ENCODE results near the gene SETD7. TPM values are rescaled to one million over a fixed set of nuclear protein-coding genes. Genes with fewer than 3 reads are reported as not detected.

SETD7 gene
- total RNA-seq, 2 donors from 2014 or later, result 74.7 to 101 TPM

DNA sequence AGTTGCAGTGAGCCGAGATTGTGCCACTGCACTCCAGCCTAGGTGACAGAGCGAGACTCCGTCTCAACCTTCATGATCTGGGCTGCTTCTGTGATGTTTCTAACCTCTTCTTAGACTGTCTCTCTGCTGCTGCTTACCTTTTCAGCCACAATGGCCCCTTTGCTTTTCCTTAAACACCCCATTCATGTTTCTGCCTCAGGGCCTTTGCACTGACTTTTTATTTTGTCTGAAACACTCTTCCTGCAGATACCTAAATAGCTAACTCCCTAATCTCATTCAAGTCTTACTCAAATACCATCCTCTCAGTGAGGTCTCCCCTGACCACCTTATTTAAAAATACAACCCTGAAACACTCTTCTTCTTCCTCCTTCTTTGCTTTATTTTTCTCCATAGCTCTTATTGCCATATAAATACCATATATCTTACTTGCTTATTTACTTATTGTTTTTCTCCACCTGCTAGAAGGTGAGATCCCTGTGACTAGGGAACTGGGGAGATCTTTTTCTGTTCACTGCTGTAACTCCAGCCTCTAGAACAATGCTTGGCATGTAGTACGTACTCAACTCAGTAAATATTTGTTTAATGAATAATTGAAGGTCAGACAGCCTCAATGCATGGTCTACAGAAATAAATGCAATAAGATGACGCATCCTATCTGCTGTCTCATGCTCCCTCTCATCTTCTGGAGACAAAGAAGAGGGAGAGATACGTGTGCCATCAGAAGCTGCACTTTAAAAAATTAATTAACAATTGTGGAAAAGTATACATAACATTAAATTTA lies 43.8 kb upstream of the SETD7 start:
- H3K27ac ChIP-seq, result no peak overlapping the region
- ATAC-seq (ENCODE audit: insufficient number of reproducible peaks, low FRiP score, low read depth), result no peak
- DNase-seq (ENCODE audit: low spot score), result no peak
- no peaks in the 10 kb centered on the region for H3K9me3 ChIP-seq
- H3K4me3 ChIP-seq, result no peak overlapping the region
- no peaks in the 10 kb centered on the region for H3K4me1 ChIP-seq (ENCODE audit: control insufficient read depth in 1 of 2, low read depth in 2 of 2)
- H3K27me3 ChIP-seq (replicated peaks; ENCODE audit: insufficient read depth), result no peaks in the 10 kb centered on the region
- H3K36me3 ChIP-seq, result no peaks in the 10 kb centered on the region
- TF ChIP-seq, protein P1, sequence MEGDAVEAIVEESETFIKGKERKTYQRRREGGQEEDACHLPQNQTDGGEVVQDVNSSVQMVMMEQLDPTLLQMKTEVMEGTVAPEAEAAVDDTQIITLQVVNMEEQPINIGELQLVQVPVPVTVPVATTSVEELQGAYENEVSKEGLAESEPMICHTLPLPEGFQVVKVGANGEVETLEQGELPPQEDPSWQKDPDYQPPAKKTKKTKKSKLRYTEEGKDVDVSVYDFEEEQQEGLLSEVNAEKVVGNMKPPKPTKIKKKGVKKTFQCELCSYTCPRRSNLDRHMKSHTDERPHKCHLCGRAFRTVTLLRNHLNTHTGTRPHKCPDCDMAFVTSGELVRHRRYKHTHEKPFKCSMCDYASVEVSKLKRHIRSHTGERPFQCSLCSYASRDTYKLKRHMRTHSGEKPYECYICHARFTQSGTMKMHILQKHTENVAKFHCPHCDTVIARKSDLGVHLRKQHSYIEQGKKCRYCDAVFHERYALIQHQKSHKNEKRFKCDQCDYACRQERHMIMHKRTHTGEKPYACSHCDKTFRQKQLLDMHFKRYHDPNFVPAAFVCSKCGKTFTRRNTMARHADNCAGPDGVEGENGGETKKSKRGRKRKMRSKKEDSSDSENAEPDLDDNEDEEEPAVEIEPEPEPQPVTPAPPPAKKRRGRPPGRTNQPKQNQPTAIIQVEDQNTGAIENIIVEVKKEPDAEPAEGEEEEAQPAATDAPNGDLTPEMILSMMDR (IDR thresholded peaks at IDR 0.05), result no peak

- Histone ChIP-seq H3K4me1 (ENCODE audit: control insufficient read depth in 1 of 2, low read depth in 2 of 2) (no peaks in the 10 kb centered on the region), H3K9me3 (no peaks in the 10 kb centered on the region), H3K27ac (no peak overlapping the region), H3K27me3 (replicated peaks; ENCODE audit: insufficient read depth) (no peaks in the 10 kb centered on the region), H3K36me3 (no peaks in the 10 kb centered on the region), H3K4me3 (no peak overlapping the region)
- ATAC-seq (ENCODE audit: insufficient number of reproducible peaks, low FRiP score, low read depth) (no peak), DNase-seq (ENCODE audit: low spot score) (no peak)
- TF ChIP-seq, protein P1 (IDR thresholded peaks at IDR 0.05), result no peak
Measured at GRCh38 chr4:139599076-139599475, 43.1 kb upstream of the SETD7 start.

DNA sequence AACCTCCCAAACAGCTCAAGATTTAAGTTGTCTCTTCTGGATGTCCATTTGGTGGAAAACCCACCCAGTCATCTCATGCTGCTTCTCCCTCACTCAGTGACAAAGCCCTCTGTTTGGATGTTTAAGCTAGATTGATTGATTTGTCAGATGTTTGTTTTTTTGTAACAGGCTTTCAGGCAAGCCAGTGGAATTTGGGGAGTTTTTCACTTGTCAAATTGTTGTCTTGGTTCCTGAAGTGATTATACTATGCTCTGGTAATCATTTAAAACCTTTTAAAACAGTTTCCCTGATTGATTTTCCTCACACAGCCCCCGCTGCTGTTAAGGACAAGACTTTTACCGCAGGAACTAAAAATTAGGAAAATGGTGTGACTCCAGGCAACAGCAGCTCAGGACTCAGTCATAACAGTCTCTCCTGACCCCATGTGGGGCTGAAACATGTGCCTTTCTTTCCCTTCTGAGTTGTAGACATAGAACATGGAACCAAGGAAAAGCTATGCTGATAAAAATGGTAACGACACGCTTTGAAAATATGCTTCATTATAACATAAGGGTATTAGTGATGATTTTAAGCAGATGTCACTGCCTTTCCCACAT lies 40.8 kb upstream of the SETD7 start:
- no peaks in the 10 kb centered on the region for H3K27me3 ChIP-seq (replicated peaks; ENCODE audit: insufficient read depth)
- ATAC-seq (ENCODE audit: insufficient number of reproducible peaks, low FRiP score, low read depth) (no peak), DNase-seq (ENCODE audit: low spot score) (no peak)
- H3K9me3 ChIP-seq, result no peaks in the 10 kb centered on the region
- TF ChIP-seq, protein P1 (IDR thresholded peaks at IDR 0.05), result no peak
- H3K4me3 ChIP-seq, result no peak overlapping the region
- H3K36me3 ChIP-seq, result no peaks in the 10 kb centered on the region
- H3K4me1 ChIP-seq (ENCODE audit: control insufficient read depth in 1 of 2, low read depth in 2 of 2), result no peaks in the 10 kb centered on the region
- H3K27ac ChIP-seq, result no peak overlapping the region

GRCh38 chr4:139596034-139596683 lies 40.1 kb upstream of the SETD7 start:
- Histone ChIP-seq H3K9me3 (no peaks in the 10 kb centered on the region), H3K4me3 (no peak overlapping the region), H3K27me3 (replicated peaks; ENCODE audit: insufficient read depth) (no peaks in the 10 kb centered on the region), H3K27ac (no peak overlapping the region), H3K4me1 (ENCODE audit: control insufficient read depth in 1 of 2, low read depth in 2 of 2) (no peaks in the 10 kb centered on the region), H3K36me3 (no peaks in the 10 kb centered on the region)
- no peak for ATAC-seq (ENCODE audit: insufficient number of reproducible peaks, low FRiP score, low read depth)
- TF ChIP-seq, protein P1 (IDR thresholded peaks at IDR 0.05), result no peak
- DNase-seq (ENCODE audit: low spot score), result no peak

- H3K36me3 ChIP-seq, result no peaks in the 10 kb centered on the region
- ATAC-seq (ENCODE audit: insufficient number of reproducible peaks, low FRiP score, low read depth), result no peak
- H3K27ac ChIP-seq, result no peak overlapping the region
- no peaks in the 10 kb centered on the region for H3K27me3 ChIP-seq (replicated peaks; ENCODE audit: insufficient read depth)
- H3K4me1 ChIP-seq (ENCODE audit: control insufficient read depth in 1 of 2, low read depth in 2 of 2), result no peaks in the 10 kb centered on the region
- H3K9me3 ChIP-seq, result no peaks in the 10 kb centered on the region
- TF ChIP-seq, protein P1 (IDR thresholded peaks at IDR 0.05), result no peak
- no peak for DNase-seq (ENCODE audit: low spot score)
- no peak overlapping the region for H3K4me3 ChIP-seq
Measured at GRCh38 chr4:139594591-139595185, 38.7 kb upstream of the SETD7 start.

Data from thoracic aorta (tissue), 2 donors.